LHCN-M2 (cell line): ENCODE measurements around the gene HLA-C. TPM values are rescaled to one million over a fixed set of nuclear protein-coding genes. Genes with fewer than 3 reads are reported as not detected.
"Not testable (repeated sequence)": the region's sequence is repeated elsewhere in the genome, so short reads cannot be mapped to it uniquely, and the experiment has no call there.

ENCODE experiments used
- DNase-seq: peaks from one replicate; pipeline ENCODE4 v3.0.0-alpha.2; 2012; ENCODE audit warnings: low read depth
- polyA plus RNA-seq: library from polyadenylated mRNA; unstranded; fragments of >200 nt; gene quantifications from one replicate; pipeline ENCODE4 v1.2.1, GENCODE V29; 2012; ENCODE audit warnings: missing spikeins
- total RNA-seq: library from RNA; depleted of rRNA; stranded (reverse); fragments of >200 nt; gene quantifications from 2 replicates; pipeline ENCODE4 v1.2.3, GENCODE V29; 2014; rRNA removed

The HLA-C gene
- 269 and 279 TPM in 2 replicates for total RNA-seq
- polyA plus RNA-seq: 294 TPM

GRCh38 chr6:31271641-31272357 lies at the start of gene HLA-C:
TSS of gene HLA-C (minus strand) at chr6:31272092. CDS start at chr6:31272071, 21 bp downstream.
- peak; percentile 93 for DNase-seq

GRCh38 chr6:31321005-31321707 lies 49.3 kb upstream of the HLA-C start:
- no peak for DNase-seq

- DNase-seq: no peak
These were observed 45.1 kb upstream of the HLA-C start for GRCh38 chr6:31317036-31317435.

GRCh38 chr6:31309641-31310040 lies 37.7 kb upstream of the HLA-C start:
- no peak for DNase-seq

- no peak for DNase-seq
These were observed 36.9 kb upstream of the HLA-C start for GRCh38 chr6:31308845-31309175.

- no peak for DNase-seq
These were observed 36.4 kb upstream of the HLA-C start for GRCh38 chr6:31308050-31308844.

GRCh38 chr6:31307669-31308049 lies 35.8 kb upstream of the HLA-C start:
- DNase-seq: no peak

GRCh38 chr6:31305703-31306219 lies 33.9 kb upstream of the HLA-C start:
- no peak for DNase-seq

GRCh38 chr6:31304683-31305082 lies 32.8 kb upstream of the HLA-C start:
- DNase-seq: no peak

- no peak for DNase-seq
These were observed 28.9 kb upstream of the HLA-C start for GRCh38 chr6:31300797-31301196.

- DNase-seq: no peak
These were observed 28.1 kb upstream of the HLA-C start for GRCh38 chr6:31299947-31300346.

- DNase-seq: no peak
These were observed 27.6 kb upstream of the HLA-C start for GRCh38 chr6:31299511-31299910.

- DNase-seq: no peak
These were observed 22.2 kb upstream of the HLA-C start for GRCh38 chr6:31294056-31294455.

GRCh38 chr6:31293343-31293742 lies 21.5 kb upstream of the HLA-C start:
- DNase-seq: peak; percentile 43

GRCh38 chr6:31289788-31290187 lies 17.9 kb upstream of the HLA-C start:
- DNase-seq: no peak

- DNase-seq: no peak
These were observed 15.7 kb upstream of the HLA-C start for GRCh38 chr6:31287619-31288018.

- DNase-seq: no peak
These were observed 14.1 kb upstream of the HLA-C start for GRCh38 chr6:31285982-31286381.

GRCh38 chr6:31285486-31285885 lies 13.6 kb upstream of the HLA-C start:
- no peak for DNase-seq

GRCh38 chr6:31279647-31280046 lies 7.8 kb upstream of the HLA-C start:
- not testable (repeated sequence) for DNase-seq

- DNase-seq: no peak
These were observed 1.1 kb upstream of the HLA-C start for GRCh38 chr6:31272836-31273626.

- no peak for DNase-seq
These were observed 544 bp upstream of the HLA-C start for GRCh38 chr6:31272436-31272835.
